ENCODE data around the gene OS9.
"Not testable (repeated sequence)": the region's sequence is repeated elsewhere in the genome, so short reads cannot be mapped to it uniquely, and the experiment has no call there.

The OS9 gene

GRCh38 chr12:57695770-57696432 is 2.0 kb downstream of the OS9 start:
- DNase-seq (ENCODE audit: low read depth, low spot score), result no peak

- no peak for DNase-seq (ENCODE audit: low read depth, low spot score)
Observed at GRCh38 chr12:57697076-57697475, 3.1 kb downstream of the OS9 start.

- no peak for DNase-seq (ENCODE audit: low read depth, low spot score)
Observed at GRCh38 chr12:57698414-57698813, 4.5 kb downstream of the OS9 start.

DNA sequence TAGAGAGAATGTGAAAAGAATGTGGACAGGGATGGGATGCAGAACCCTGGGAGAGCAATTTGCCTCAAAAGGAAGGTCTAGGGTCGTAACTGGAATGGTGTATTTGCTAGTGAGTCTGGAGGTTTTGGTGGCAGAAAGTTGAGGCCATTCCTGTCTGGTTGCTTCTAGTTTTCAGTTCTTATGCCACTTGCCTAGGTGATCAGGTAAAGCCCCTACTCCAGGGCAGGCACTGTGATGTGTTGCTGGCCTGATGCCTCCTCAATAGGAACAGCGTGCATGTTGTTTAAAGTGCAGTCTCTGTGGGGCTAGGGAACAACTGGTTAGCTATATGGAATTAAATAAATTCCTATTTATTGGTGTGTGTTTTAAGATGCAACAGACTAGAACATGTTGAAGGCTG is 6.4 kb downstream of the OS9 start:
- DNase-seq (ENCODE audit: low read depth, low spot score), result no peak

GRCh38 chr12:57707250-57707649 is 13.3 kb downstream of the OS9 start:
- DNase-seq (ENCODE audit: low read depth, low spot score), result no peak

GRCh38 chr12:57708296-57708695 is 14.4 kb downstream of the OS9 start:
- no peak for DNase-seq (ENCODE audit: low read depth, low spot score)

DNA sequence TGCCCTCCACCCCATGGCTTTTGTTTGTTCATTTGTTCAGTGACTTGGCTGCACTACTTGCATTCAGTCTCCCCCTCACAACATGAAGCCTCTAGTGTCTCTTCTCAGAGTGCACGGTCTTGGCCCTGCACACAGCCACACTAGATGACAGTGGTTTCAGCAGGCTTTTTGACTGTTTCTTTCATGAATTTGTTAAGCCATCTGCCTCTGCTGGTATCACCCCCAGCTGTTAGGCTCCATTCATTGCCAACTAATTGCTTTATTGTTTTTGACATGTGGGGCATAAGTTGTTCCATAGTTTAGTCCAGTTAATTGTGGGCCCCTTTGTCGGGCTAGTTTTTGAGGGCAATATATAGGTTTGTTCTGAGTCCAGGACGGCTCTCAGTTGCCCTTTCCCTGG is 18.8 kb downstream of the OS9 start:
- DNase-seq (ENCODE audit: low read depth, low spot score), result no peak

DNA sequence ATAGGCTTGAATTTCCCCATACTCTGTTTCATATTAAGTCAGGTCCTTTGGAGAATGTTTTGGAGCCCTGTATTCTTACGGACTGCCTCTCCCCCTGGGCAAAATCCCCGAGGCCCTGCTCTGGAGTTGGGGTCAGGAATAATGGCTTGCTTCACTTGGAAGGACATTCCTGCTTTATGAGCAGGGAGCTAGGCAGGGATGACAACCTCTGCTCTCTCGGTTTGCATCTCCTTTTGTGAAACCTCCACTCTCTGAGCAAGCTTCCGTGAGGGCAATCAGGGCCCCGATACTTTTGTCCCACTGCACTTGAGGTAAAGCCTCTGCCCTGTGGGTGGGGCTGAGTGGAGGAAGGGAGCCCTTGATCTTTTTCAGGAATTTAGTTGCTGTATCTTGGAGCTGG is 19.3 kb downstream of the OS9 start:
- DNase-seq (ENCODE audit: low read depth, low spot score), result no peak

DNA sequence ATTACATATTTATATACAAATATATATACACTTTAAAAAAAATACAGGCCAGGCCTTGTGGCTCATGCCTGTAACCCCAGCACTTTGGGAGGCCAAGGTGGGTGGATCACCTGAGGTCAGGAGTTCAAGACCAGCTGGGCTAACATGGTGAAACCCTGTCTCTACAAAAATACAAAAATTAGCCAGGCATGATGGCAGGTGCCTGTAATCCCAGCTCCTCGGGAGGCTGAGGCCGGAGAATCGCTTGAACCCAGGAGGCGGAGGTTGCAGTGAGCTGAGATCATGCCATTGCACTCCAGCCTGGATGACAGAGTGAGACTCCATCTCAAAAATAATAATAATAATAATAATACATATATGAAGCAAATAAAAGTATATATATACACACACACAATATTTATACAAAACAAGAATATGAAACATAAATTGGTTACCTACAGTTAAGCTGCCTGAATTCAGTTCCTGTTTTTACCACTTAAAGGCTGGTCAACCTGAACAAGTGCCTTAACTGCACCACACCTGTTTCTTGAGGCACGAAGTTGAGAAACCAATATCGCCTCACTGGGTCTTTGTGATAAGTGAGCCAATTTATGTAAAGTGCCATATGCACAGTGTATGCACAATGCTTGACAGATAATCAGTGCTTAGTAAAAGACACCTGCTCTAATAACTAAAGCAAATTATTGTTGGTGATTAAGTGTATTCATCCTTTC is 21.3 kb downstream of the OS9 start:
- DNase-seq (ENCODE audit: low read depth, low spot score), result not testable (repeated sequence)

DNA sequence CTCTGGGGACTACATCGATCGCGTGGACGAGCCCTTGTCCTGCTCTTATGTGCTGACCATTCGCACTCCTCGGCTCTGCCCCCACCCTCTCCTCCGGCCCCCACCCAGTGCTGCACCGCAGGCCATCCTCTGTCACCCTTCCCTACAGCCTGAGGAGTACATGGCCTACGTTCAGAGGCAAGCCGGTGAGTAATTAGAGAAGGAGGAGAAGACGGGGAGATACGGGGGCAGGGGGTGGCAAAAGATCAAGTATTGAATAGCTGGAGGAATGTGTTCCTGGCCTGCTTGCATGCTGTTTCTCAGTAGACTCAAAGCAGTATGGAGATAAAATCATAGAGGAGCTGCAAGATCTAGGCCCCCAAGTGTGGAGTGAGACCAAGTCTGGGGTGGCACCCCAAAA is 21.9 kb downstream of the OS9 start:
- no peak for DNase-seq (ENCODE audit: low read depth, low spot score)

- DNase-seq (ENCODE audit: low read depth, low spot score), result no peak
Observed at GRCh38 chr12:57716305-57716704, 22.4 kb downstream of the OS9 start.

DNA sequence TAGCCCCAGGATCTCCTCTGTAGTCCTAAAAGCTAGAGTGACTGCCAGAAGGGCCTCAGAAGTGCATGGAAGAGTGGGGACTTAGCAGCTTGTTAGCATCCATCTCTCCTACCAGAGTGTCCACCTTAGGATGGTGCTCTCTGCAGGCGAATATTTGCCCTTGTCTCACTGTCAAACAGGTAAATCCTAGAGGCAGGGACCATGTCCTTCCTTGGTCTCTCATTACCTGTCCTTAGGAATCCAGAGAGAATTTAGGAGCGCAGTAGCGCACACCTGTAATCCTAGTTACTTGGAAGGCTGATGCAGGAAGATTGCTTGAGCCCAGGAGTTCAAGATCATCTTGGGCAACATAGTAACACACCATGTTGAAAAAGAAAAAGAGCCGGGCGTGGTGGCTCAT is 23.2 kb downstream of the OS9 start:
- DNase-seq (ENCODE audit: low read depth, low spot score), result no peak

DNA sequence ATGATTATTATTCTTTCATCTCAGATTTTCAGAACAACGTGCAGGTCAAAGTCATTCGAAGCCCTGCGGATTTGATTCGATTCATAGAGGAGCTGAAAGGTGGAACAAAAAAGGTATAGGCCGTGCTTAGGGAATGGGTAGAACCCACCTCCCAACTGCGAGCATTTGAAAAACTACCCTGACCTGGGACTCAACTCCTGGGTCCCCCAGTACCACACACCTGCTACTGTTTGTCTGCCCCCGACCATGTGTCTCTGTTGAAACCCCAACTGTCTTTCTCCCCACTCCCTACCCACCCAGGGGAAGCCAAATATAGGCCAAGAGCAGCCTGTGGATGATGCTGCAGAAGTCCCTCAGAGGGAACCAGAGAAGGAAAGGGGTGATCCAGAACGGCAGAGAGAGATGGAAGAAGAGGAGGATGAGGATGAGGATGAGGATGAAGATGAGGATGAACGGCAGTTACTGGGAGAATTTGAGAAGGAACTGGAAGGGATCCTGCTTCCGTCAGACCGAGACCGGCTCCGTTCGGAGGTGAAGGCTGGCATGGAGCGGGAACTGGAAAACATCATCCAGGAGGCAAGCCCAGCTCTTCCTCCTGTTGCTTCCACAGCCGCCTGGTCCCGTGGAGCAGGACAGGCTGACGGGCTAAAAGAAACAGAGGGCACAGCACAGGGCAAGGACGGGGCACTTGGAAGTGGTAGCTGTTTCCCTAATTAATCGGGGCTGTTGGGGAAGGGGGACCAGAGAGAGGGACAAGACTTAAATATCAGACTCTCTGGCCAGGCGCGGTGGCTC is 24.1 kb downstream of the OS9 start:
- no peak for DNase-seq (ENCODE audit: low read depth, low spot score)

- no peak for DNase-seq (ENCODE audit: low read depth, low spot score)
Observed at GRCh38 chr12:57718641-57719528, 25.0 kb downstream of the OS9 start.

DNA sequence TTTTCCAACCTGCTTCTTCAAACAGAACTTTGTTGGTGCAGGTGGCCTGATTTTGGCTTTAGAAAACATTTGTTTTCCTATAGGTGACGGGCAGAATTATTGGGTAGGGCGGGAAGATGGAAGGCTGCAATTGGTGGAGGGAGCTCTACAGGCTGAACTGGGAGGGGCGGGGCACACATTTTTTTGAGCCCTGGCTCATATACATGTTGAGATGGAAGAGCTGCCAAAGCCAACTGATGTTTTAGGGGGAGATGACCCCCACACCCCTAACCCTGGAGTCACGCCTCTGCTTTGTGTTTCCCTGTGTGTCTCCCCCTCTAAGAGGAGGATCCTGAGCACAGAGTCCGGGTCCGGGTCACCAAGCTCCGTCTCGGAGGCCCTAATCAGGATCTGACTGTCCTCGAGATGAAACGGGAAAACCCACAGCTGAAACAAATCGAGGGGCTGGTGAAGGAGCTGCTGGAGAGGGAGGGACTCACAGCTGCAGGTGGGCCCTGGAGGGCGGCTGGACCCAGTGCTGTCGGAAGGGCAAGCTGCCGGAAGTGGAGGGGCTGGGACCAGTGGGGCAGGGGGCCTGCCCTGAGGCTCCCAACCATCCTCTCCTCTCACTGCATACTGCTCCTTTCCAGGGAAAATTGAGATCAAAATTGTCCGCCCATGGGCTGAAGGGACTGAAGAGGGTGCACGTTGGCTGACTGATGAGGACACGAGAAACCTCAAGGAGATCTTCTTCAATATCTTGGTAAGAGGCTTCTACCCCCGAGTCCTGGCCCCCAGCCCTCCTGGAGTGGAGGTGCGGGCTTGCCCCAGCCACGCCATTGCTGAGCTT is 26.1 kb downstream of the OS9 start:
- DNase-seq (ENCODE audit: low read depth, low spot score), result no peak

DNA sequence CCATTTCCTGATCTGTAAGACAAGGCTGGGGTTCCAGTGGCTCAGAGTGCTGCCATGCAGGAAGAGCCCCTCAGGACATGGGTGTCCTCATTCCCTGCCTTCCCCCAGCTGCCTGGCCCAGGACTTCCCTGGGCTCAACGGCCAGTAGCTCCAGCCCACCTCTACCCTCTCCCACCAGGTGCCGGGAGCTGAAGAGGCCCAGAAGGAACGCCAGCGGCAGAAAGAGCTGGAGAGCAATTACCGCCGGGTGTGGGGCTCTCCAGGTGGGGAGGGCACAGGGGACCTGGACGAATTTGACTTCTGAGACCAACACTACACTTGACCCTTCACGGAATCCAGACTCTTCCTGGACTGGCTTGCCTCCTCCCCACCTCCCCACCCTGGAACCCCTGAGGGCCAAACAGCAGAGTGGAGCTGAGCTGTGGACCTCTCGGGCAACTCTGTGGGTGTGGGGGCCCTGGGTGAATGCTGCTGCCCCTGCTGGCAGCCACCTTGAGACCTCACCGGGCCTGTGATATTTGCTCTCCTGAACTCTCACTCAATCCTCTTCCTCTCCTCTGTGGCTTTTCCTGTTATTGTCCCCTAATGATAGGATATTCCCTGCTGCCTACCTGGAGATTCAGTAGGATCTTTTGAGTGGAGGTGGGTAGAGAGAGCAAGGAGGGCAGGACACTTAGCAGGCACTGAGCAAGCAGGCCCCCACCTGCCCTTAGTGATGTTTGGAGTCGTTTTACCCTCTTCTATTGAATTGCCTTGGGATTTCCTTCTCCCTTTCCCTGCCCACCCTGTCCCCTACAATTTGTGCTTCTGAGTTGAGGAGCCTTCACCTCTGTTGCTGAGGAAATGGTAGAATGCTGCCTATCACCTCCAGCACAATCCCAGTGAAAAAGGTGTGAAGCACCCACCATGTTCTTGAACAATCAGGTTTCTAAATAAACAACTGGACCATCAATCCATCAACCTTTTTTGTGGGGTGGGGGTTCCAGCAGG is 27.0 kb downstream of the OS9 start:
- no peak for DNase-seq (ENCODE audit: low read depth, low spot score)

DNA sequence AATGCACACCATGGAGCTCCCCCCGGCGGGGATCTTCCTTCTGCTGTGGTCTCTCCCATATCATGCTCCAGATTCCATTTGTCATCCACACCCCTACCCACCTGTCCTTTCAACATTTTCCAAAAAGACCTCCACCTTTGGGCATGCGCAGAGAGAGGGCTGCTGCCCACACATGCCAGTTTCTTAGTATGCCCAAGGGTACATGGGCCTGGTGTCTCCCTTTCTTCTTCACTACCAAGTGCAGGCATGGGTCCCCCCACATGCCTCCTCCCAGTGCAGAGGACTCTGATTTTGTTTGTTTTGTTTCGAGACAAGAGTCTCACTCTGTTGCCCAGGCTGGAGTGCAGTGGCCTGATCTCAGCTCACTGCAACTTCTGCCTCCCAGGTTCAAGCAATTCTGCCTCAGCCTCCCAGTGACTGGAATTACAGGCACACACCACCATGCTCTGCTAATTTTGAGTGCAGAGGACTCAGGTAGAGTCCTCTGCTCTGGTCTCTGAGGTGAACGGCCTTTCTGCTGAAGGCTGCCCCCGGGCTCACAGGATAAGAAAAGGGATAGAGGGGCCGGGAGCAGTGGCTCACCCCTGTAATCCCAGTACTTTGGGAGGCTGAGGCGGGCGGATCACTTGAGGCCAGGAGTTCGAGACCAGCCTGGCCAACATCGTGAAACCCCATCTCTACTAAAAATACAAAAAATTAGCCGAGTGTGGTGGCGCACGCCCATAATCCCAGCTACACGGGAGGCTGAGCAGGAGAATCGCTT is 28.1 kb downstream of the OS9 start:
- DNase-seq (ENCODE audit: low read depth, low spot score), result not testable (repeated sequence)

DNA sequence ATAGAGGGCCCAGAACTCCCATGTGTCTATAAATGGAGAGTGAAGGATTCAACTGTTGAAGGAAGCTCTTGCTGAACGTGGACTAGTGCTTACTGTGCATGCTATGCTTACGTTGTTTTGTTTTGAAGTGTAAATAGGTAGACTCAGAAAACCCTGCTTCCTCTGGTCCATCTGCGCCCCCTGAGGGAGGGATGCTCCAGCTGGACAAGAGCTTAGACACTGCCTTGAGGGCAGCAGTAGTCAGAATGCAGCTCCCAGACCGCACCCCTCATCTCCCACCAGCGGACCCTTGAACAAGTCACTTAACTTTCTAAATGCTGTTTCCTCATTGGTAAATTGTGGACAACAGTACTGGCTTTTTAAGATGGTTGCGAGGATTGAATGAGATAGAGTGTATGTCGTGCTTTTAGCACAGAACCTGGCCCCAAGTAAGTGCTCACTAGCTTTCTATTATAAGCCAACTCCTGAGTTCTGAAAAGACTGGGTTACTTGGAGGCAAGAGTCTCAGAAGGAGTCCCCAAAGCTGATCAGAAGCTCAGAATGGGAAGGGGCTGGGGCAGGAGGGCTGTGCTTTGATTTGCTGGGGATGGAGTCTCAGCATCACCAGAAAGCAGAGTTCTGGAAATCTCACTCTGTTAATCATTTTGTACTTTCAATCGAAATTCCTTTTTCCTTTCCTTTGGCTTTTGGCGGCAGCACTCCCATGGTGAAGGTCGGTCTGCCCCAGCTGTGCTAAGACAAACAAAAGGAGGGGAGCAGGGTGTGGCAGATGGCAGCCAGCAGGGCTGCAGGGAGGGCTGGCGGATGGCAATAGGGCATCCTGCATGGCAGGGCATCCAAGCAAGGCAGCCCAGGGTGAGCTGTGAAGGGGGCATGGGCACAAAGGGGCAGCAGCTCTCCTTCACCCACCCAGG is 29.0 kb downstream of the OS9 start:
- no peak for DNase-seq (ENCODE audit: low read depth, low spot score)

All from activated CD4-positive, CD25-positive, alpha-beta regulatory T cell treated with anti-CD3 and anti-CD28 coated beads, Interleukin-2, amount 50 U/mL, for 16 hours (primary cell).